ENCODE results near the gene PDCL2.

- no peak for TF ChIP-seq POLR2AphosphoS5 (IDR thresholded peaks at IDR 0.05)
- TF ChIP-seq POLR2A (IDR thresholded peaks at IDR 0.05), result no peak
- no peak for TF ChIP-seq CTCF (IDR thresholded peaks at IDR 0.05)
These were observed 73.6 kb downstream of the PDCL2 start for GRCh38 chr4:55518442-55518841.

Measured in prostate gland (tissue), 2 donors.